Anterior cingulate cortex (tissue), 58 donors: ENCODE measurements around the gene SLC27A2.
A peak's percentile ranks its signal among the peaks of the same experiment; 100 is the strongest.
"Not testable (repeated sequence)": the region's sequence is repeated elsewhere in the genome, so short reads cannot be mapped to it uniquely, and the experiment has no call there.

Experiments used
- DNase-seq, 58 donors: peaks; one replicate each; lab custom pipeline; 2025; lab: John Stamatoyannopoulos, UW

The SLC27A2 gene

DNA sequence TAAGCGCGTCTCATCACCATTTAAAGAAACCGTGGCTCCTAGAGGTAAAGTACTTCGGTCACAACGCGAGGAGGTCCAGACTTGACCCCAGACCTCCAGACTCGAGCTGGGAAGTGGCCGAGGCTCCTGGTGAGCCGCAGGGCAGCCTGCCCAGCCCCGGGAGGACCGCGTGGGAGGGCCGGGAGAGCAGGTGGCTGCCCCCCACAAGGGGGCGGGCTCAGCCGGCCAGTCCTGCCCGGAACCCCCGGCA lies at the start of gene SLC27A2:
SLC27A2 (plus strand) TSS at position 228 of the 250 bp plus-strand sequence. CDS start 232 bp downstream, outside the sequence.
- DNase-seq = peak in 5 of 58 donors; percentile 2 to 23 (median 6)

DNA sequence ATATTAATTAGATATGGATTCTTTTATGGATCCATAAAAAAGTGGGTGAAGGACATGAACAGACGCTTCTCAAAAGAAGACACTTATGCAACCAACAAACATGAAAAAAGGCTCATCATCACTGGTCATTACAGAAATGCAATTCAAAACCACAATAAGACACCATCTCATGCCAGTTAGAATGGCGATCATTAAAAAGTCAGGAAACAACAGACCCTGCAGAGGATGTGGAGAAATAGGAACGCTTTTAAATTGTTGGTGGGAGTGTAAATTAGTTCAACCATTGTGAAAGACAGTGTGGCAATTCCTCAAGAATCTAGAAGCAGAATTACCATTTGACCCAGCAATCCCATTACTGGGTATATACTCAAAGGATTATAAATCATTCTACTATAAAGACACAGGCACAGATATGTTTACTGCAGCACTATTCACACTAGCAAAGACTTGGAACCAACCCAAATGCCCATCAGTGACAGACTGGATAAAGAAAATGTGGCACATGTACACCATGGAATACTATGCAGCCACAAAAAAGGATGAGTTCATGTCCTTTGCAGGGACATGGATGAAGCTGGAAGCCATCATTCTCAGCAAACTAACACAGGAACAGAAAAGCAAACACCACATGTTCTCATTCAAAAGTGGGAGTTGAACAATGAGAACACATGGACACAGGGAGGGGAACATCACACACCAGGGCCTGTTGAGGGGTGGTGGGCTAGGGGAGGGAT lies 49.6 kb upstream of the SLC27A2 start:
- not testable (repeated sequence) for DNase-seq

DNA sequence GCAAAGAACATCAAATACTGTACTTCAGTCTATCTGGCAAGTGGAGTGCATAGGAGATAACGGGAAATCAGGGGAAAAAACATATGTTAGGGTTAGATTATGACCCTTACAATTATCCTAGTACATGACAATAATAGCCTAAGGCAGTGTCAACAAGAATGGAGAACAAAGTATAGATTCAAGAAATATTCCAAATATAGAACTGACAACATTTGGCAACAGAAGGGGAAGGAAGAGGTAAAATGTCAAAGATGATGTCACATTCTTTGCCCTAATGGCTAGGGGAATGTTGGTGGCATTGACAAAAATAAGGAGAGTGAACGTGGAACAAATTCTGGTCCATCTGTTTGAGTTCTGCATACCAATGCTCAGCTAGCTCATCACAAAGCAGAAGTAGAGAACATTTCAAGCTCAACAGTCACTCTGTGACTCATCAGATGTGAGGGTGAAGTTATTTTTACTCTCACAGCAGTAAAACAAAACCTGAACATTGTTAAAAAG lies 47.4 kb upstream of the SLC27A2 start:
- peak in 3 of 58 donors; percentile 4 to 76 (median 67) for DNase-seq

DNA sequence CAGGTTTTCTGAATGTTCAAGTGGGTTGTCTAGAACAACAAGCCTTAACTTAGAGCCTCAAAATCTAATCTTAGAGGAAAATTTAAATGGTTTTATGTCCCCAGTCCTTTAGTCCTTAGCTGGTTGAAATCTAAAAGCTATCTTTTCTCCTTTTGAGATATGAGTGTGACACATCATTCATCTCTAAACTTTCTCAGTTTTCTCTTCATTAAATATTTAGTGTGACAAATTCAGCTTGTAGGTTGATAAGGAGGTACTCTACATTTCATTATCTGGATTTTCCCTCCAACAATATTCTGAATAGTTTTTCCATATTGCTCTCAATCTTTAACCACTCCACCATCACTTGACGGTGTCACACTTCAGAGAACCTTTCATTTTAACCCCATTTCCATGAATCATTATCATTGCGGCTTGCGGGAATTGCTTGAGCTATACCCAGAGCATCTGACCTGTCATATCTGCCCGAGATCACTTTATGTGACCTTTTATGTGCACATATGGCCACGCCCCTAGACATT lies 46.9 kb upstream of the SLC27A2 start:
- DNase-seq = no peak

DNA sequence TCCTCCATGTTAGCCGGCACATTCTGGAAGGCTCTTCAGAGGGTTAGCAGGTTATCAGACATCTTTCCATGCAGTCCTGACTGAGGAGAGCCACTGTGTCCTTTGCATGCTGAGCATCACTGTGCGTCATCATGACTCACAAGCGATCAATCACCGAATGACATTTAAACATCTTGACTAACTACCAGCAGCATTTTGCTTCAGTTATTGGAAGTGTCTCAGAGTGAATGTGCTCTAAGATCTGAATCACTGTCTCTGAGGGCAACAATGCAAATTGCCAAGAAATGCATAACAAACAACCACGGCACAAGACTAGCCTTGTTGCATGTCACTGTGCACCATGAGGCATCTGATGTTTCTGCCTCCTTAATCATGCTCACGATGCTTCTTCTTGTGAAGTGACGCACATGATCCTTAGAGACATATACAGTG lies 44.6 kb upstream of the SLC27A2 start:
- no peak for DNase-seq

DNA sequence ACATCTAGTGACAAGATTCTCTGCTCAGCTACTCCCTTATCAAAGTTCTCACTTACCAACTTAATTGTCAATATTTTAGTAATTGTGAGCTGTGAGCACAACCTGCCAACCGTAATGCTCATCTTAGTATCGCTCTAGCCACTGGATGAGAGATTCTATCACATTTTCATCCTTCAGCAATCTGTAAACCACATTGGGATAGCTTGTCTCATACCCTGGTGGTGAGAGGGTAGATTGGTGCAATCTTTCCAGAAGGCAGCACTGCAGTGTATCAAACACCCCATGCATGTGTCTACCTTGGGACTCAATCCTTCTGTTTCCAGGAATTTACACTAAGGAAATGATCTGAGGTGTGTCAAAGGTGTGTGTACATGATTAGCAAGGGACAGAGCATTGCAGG lies 44.1 kb upstream of the SLC27A2 start:
- DNase-seq = no peak

DNA sequence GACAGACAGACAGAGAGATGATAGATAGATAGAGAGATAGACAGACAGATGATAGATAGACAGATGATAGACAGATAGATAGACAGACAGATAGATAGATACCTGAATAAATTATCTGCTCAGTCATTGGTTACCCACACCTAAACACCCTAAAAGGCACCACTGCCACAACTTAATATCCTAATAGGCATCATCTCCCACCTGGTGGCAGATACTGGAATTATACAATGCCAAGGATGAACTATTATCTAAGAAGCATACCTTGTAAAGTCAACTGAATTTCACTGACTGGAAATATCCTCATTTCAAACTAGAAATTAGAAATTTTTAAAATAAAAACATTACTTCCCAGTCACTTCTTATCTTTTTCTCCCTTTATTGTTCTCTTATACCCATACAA lies 43.6 kb upstream of the SLC27A2 start:
- DNase-seq = no peak

DNA sequence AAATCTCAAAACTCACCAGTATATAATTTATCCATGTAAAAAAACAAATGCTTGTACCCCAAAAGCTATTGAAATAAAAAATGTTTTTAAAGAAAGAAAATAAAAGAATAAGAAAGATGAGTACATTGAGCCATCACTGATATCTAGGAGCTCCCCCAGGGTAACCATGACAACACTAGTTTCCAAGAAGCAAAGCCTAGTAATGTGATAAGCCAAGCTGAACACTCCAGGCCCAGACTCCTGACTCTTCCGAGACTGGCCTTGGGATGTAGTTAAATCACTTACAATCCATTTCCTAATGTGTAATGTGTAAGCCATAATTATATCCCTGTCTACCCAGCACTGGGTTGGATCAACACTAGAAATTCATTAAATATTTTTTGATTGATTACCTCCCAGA lies 41.9 kb upstream of the SLC27A2 start:
- DNase-seq = peak in 1 of 58 donors; percentile 7

DNA sequence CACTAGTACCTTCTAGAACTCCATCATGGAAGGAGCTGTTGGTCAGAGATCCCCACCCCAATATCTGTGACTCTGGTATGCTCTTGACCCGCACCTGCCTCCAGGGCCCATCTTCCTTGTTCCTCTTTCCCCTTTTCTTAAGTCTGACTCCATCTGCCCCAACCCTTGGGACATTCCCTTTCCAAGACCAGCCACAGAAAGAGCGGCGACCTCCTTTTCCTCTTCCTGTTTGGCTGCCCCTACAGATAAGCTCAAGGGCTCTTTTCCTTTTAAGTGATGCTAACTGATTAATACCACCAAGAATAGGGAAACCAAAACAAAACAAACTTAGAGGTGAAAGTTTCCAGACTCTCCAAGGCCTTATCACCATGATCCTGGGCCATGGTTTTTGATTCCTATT lies 41.0 kb upstream of the SLC27A2 start:
- no peak for DNase-seq

DNA sequence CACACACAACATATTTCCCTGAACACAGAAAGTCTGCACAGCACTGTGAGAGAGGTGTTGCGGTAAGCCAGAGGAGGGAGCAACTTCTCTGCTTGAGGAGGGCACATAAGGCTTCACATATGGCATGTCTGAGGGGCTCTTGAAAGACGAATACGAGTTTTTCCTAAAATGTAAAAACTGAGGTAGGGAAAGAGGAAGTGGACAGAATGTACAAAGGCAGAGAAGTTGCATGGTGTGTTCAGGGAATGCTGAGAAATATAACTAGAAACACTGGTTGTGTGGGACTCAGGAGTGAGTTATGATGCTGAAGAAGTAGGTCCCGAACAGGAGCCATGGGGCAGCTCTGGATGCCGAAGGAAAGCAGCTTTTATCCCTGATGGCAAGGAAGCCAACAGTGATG lies 40.1 kb upstream of the SLC27A2 start:
- DNase-seq = no peak

DNA sequence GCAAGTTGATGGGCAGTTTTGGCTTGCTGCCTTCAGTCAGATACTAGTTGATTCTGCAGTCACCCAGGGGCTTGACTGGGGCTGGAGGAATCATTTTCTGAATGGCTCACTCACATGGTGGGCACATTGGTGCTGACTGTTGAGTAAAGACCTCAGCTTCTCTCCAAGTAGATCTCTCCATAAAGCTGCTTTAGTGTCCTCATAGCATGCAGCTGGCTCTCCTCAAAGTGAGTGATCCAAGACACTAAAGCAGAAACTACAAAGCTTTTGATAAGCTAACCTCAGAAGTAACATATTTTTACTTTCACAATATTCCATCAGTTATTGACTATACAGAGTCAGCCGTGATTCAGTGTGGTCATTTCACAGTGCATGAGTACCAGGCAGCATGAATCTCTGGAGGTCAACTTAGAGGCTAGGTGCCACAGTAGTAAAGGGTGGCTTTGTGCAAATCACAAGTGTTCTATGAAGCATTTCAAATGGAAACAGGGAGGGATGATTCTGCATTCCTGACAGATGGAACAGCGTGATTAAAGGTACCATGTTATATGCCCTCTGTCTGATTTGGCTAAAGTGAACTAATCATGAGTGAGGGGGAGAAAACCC lies 38.6 kb upstream of the SLC27A2 start:
- no peak for DNase-seq

DNA sequence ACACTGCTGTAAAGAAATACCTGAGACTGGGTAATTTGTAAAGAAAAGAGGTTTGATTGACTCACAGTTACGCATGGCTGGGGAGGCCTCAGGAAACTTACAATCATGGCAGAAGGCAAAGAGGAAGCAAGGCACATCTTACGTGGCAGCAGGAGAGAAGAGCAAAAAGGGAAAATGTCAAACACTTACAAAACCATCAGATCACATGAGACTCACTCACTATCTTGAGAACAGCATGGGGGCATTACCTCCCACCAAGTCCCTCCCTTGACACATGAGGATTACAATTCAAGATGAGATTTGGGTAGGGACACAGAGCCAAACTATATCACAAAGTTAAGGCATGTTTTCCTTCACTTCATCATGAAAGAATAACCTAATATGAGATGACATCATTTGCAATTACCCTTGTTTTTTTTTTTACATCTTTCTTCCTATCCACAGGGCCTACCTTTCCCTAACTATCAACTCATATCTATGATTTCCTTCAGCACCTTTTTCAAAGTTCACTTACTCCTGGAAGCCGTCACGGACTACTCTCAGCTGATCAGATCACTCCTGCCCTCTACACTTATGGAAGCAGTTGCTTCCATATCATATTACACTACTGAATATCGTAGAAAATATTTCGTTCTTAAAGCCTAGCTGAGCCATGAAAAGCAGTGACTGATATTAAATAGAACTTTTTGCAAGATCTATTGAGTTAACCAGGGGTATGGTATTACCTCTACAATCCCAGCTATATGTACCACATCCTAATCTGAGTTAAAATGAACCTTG lies 37.5 kb upstream of the SLC27A2 start:
- no peak for DNase-seq

DNA sequence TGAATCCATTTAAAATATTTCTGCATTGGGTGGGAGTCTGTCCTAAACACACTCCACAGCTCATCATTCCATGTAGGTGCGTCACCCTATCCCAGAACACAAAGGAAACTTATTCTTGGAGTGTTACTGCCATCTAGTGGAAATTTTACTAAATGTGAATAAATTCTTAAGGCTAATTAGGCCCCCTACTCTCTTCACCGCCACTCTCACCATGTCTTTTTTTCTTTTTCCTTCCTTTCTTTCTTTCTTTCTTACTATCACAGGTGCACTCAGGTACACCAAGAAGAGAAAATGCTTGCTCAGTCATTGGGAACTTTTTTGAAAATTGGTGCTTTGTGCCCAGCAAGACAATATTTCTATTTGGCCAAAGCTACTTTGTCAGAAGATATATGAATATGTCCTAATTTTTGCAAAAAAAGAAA lies 36.5 kb upstream of the SLC27A2 start:
- DNase-seq = peak in 1 of 58 donors; percentile 52

DNA sequence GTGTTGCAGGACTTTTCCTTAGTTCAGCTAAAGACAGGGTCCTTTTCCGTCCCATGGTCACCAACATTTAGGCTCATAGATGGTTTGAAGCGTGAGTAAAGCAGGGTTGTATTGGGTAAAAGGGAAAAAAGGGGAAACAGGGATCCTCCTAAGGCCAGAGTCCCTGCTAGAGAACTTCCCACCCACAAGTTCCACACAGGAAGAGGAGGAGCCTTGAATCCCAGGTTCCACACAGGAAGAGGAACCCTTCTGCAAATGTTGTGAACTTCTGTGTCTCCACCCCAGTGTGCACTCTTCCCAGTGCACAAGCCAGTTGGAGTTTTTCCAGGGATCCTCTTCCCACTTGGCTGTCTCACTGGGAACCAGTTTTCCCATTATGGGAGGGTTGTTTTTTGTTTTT lies 35.4 kb upstream of the SLC27A2 start:
- no peak for DNase-seq

DNA sequence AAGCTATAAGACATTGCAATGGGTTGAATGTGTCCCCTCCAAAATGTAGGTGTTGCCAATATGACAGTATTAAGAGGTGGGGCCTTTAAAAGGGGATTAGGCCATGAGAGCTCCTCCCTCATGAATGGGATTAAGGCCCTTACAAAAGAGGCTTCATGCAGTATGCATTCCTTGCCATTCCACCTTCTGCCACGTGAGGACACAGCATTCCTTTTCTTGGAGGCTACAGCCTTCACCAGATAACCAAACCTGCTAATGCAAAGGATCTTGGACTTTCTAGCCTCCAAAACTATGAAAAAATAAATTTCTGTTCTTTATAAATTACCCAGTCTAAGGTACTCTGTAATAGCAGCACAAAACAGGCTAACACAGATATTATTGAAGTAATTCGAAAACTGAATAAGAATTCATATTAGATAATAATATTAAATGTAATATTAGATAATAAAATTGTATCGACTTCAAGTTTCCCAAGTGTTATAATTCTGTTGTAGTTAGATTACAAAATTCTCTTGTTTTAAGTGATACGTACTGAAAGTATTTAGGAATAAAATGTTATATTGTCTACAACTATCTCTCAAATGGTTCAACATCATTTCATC lies 33.5 kb upstream of the SLC27A2 start:
- DNase-seq = no peak

DNA sequence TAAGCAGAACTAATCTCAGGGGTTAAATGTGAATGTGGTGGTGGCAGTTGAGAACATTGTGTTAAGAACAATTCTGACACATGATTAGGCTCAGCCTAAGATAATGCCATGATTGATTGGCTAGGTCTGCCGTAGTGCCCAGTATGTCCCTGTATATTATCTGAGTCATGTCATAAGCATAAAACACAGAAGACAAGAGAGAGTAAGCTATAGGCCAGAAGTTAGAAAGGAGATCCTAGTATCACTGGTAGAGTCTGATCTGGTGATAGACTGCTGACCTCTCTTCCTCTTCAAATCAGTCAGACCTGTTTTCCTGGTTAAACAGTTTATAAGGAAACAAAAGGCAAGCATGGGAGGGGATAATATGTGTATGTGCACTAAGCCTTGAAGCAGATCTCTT lies 32.9 kb upstream of the SLC27A2 start:
- no peak for DNase-seq

DNA sequence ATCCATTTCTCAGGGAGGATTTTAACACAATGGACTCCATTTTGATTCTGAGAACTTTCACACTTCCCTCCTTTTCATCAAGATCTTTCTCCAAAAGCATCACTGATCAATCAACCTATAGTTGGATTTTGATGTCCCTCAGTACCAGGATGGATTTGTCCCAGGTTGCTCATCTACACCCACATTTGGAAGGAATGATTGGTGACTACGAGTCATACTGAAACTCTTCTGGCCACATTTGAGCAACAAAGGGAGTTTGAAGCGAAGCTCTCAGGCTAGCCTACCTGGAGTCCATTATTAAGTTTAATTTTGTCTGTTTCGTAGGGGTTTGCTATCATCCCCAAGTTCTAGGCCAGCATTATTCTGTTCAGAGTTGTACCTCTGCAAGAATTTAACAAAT lies 31.6 kb upstream of the SLC27A2 start:
- no peak for DNase-seq

DNA sequence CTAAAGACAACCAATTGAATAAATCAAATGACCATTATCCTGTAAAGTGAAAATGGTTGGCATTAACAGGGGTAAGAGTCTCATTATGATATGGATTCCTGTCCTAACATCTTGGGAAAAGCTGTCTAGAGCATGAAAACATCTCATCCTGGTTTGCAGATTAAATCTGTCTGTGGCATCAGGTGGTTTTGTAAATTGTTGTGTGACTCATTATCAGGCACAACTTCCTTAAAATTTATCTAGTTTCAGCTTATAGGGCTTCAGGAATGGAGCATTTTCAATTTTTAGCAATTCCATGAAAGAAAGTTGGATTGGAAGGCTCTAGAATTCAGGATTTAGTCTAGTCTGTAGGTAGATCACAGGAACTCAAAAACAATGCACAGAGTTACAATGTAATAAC lies 31.1 kb upstream of the SLC27A2 start:
- no peak for DNase-seq

DNA sequence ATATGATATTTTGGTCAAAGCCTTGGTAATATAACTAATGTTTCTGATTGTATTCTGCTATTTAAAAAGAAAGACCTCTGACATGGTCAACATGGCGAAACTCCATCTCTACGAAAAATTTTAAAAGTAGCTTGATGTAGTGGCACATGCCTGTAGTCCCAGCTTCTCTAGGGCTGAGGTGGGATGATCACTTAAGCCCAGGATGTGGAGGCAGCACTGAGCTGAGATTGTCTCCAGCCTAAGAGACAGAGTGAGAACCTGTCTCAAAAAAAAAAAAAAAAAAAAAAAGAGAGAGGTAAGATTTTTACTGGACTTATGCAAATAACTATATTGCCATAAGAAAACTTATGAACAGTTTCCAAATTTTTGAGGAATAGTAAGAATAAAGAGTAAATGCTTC lies 30.5 kb upstream of the SLC27A2 start:
- DNase-seq = no peak

DNA sequence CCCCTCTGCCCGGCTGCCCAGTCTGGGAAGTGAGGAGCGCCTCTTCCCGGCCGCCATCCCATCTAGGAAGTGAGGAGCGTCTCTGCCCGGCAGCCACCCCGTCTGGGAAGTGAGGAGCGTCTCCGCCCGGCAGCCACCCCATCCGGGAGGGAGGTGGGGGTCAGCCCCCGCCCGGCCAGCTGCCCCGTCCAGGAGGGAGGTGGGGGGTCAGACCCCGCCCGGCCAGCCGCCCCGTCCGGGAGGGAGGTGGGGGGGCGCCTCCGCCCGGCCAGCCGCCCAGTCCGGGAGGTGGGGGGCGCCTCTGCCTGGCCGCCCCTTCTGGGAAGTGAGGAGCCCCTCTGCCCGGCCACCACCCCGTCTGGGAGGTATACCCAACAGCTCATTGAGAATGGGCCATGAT lies 23.8 kb upstream of the SLC27A2 start:
- not testable (repeated sequence) for DNase-seq
